Tibial nerve (tissue), 4 donors: Measurements from ENCODE around the gene SCIN. TPM values are rescaled to one million over a fixed set of nuclear protein-coding genes. Genes with fewer than 3 reads are reported as not detected.

Source experiments
- DNase-seq, 2 donors: peaks; one replicate each; pipeline ENCODE4 v3.0.0-alpha.2; 2019; ENCODE audit warnings: low spot score in 2 of 2
- H3K27ac ChIP-seq, 4 donors: fragments of 200-600 bp; sonication (generic) in 3 of 4; one replicate each; pipeline ENCODE4 v1.5.1; 2017 to 2019; ENCODE audit warnings: mild to moderate bottlenecking in 1 of 4
- H3K27me3 ChIP-seq, 2 donors: fragments of 200-600 bp; sonication (generic) in 1 of 2; one replicate each; pipeline versions ENCODE4 v1.5.1 to v1.6.0; 2017 to 2019
- H3K36me3 ChIP-seq, 3 donors: fragments of 200-600 bp; sonication (generic); one replicate each; pipeline ENCODE4 v1.5.1; 2018 to 2019
- H3K4me1 ChIP-seq, 4 donors: fragments of 200-600 bp; sonication (generic) in 3 of 4; one replicate each; pipeline ENCODE4 v1.5.1; 2017 to 2019
- H3K4me3 ChIP-seq, 4 donors: fragments of 200-600 bp; sonication (generic) in 3 of 4; one replicate each; pipeline ENCODE4 v1.5.1; 2017 to 2019; ENCODE audit warnings: mild to moderate bottlenecking in 1 of 4, moderate library complexity in 1 of 4
- H3K9me3 ChIP-seq, 4 donors: fragments of 200-600 bp; sonication (generic) in 3 of 4; one replicate each; pipeline ENCODE4 v1.5.1; 2017 to 2019
- EP300 ChIP-seq, 2 donors: sonication (generic); formaldehyde crosslinking; IDR thresholded peaks; one replicate each; pipeline ENCODE4 v1.6.1; 2017; ENCODE audit warnings: antibody characterized with exemption in 2 of 2, mild to moderate bottlenecking in 1 of 2
- POLR2A ChIP-seq, 2 donors: fragments of 450-650 bp; IDR thresholded peaks; one replicate each; pipeline ENCODE4 v1.6.1; 2017; ENCODE audit warnings: antibody characterized with exemption in 2 of 2, mild to moderate bottlenecking in 2 of 2, moderate library complexity in 2 of 2
- WGBS, 2 donors: methylation state at CpG; one replicate each; pipeline ENCODE4 v1.1.5; 2018; 5-methylcytosine and 5-hydroxymethylcytosine counted together
- total RNA-seq, 4 donors: library from RNA; depleted of rRNA; stranded (reverse); fragments of >200 nt; gene quantifications; one replicate each; pipeline ENCODE4 v1.1.0, GENCODE V29; 2016
- TF ChIP-seq, protein P1 (sequence below), 5 experiments: fragments of 200-600 bp in 3 of 5; fragments of 450-650 bp in 2 of 5; sonication (generic) in 3 of 5; IDR thresholded peaks; one replicate each; pipeline ENCODE4 v1.5.1; 2016 to 2019; ENCODE audit warnings: antibody characterized with exemption in 5 of 5, mild to moderate bottlenecking in 3 of 5, moderate library complexity in 2 of 5

SCIN gene
- total RNA-seq, 4 donors from 2014 or later, result under 0.01 to 7.0 (median 2.2) TPM

DNA sequence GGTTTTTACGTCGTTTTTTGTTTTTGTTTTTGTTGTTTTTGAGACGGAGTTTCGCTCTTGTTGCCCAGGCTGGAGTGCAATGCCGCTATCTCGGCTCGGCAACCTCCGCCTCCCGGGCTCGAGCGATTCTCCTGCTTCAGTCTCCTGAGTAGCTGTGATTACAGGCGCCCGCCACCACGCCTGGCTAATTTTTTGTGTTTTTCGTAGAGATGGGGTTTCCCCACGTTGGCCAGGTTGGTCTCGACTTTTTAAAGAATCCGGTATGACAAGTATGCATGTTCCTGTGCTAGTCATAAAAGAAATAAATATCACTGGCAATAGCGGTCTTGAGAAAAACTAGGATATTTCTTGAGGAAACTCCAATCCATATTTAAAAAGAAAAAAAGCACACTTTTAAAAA lies 114.2 kb downstream of the SCIN start:
- Histone ChIP-seq H3K4me3 (no peak overlapping the region), H3K9me3 (no peaks in the 10 kb centered on the region), H3K4me1 (peaks cover 0 to 22% (median 1%) of the 10 kb centered on the region in 4 donors), H3K27me3 (no peaks in the 10 kb centered on the region), H3K36me3 (no peaks in the 10 kb centered on the region), H3K27ac (no peak overlapping the region)
- no peak for DNase-seq
- TF ChIP-seq POLR2A (IDR thresholded peaks at IDR 0.05) (no peak), EP300 (IDR thresholded peaks at IDR 0.05) (no peak)
- TF ChIP-seq, protein P1, sequence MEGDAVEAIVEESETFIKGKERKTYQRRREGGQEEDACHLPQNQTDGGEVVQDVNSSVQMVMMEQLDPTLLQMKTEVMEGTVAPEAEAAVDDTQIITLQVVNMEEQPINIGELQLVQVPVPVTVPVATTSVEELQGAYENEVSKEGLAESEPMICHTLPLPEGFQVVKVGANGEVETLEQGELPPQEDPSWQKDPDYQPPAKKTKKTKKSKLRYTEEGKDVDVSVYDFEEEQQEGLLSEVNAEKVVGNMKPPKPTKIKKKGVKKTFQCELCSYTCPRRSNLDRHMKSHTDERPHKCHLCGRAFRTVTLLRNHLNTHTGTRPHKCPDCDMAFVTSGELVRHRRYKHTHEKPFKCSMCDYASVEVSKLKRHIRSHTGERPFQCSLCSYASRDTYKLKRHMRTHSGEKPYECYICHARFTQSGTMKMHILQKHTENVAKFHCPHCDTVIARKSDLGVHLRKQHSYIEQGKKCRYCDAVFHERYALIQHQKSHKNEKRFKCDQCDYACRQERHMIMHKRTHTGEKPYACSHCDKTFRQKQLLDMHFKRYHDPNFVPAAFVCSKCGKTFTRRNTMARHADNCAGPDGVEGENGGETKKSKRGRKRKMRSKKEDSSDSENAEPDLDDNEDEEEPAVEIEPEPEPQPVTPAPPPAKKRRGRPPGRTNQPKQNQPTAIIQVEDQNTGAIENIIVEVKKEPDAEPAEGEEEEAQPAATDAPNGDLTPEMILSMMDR (IDR thresholded peaks at IDR 0.05), result no peak
- WGBS, 2 donors, result 91 to 92% methylated on average over 19 of the region's 19 CpGs

DNA sequence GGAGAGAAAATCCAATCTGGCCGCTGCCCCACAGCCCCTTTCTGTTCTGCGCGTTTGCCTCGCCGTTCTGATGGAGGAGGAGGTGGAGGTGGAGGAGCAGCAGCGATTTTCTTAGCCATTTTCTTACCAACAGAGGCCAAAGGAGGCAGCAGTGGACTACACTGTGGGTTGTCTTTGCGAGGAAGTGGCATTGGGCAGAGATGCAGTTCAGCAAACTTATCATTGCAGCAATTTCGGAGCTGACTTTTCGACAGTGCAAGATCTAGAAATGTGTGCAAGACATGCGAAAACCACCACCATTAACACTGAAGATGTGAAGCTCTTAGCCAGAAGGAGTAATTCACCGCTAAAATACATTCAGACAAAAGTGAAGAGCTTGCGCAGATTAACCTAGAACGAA lies 115.0 kb downstream of the SCIN start:
- no peaks in the 10 kb centered on the region for H3K9me3 ChIP-seq
- 74 to 77% methylated on average over 13 of the region's 13 CpGs for WGBS, 2 donors
- H3K36me3 ChIP-seq, result no peaks in the 10 kb centered on the region
- H3K4me1 ChIP-seq, result peaks cover 0 to 29% (median 1%) of the 10 kb centered on the region in 4 donors
- H3K4me3 ChIP-seq, result peak overlapping the region in 1 of 4 donors; percentile 95
- H3K27me3 ChIP-seq, result no peaks in the 10 kb centered on the region
- DNase-seq, result peak in 1 of 2 donors; percentile 38
- no peak for TF ChIP-seq POLR2A (IDR thresholded peaks at IDR 0.05)
- TF ChIP-seq, protein P1 (IDR thresholded peaks at IDR 0.05), result peak in 4 of 5 experiments; percentile 12 to 41 (median 26)
- H3K27ac ChIP-seq, result peak overlapping the region in 3 of 4 donors; percentile 93 to 95 (median 95)

DNA sequence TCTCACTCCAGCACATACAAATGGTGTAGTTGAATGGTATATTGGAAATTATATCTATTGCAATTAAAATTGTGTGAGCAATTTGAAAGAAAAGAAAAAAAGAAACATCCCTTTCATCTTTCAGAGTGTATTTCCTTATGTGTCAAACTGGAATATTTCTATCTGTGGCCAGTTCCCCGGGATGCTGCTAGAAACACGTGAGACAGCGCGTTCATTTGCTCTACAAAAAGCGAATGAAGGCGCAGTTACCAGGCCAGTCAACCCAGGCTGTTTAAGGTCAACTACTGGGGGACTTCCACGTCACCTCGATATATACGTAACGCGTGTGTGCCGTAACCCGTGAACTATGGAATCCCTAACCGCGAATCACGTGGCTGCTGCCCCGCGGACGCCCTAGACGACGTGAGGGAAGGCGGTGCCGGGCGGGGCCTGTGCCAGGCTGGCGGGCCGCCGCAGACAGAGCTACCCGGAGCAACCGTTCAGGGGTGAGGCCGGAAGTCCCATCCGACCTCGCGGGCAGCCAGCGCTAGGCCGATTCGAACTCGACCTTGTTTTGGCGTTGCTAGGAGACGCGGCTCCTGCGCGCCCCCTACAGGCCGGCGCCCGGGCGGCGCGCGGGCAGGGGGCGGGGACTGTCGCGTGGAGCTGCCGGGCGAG lies 115.8 kb downstream of the SCIN start:
- Histone ChIP-seq H3K4me1 (peaks cover 0 to 33% (median 1%) of the 10 kb centered on the region in 4 donors), H3K4me3 (peak overlapping the region; percentile 83 to 99 (median 97)), H3K9me3 (no peaks in the 10 kb centered on the region), H3K27ac (peak overlapping the region; percentile 82 to 95 (median 94)), H3K27me3 (no peaks in the 10 kb centered on the region), H3K36me3 (no peaks in the 10 kb centered on the region)
- DNase-seq, result peak; percentile 76 to 82
- no peak for TF ChIP-seq POLR2A (IDR thresholded peaks at IDR 0.05)
- TF ChIP-seq, protein P1 (IDR thresholded peaks at IDR 0.05), result peak; percentile 97 to 100 (median 98)
- TF ChIP-seq EP300 (IDR thresholded peaks at IDR 0.05), result peak; percentile 51 to 84
- 7 to 18% methylated on average over 18 to 41 of the region's 54 CpGs for WGBS, 2 donors

DNA sequence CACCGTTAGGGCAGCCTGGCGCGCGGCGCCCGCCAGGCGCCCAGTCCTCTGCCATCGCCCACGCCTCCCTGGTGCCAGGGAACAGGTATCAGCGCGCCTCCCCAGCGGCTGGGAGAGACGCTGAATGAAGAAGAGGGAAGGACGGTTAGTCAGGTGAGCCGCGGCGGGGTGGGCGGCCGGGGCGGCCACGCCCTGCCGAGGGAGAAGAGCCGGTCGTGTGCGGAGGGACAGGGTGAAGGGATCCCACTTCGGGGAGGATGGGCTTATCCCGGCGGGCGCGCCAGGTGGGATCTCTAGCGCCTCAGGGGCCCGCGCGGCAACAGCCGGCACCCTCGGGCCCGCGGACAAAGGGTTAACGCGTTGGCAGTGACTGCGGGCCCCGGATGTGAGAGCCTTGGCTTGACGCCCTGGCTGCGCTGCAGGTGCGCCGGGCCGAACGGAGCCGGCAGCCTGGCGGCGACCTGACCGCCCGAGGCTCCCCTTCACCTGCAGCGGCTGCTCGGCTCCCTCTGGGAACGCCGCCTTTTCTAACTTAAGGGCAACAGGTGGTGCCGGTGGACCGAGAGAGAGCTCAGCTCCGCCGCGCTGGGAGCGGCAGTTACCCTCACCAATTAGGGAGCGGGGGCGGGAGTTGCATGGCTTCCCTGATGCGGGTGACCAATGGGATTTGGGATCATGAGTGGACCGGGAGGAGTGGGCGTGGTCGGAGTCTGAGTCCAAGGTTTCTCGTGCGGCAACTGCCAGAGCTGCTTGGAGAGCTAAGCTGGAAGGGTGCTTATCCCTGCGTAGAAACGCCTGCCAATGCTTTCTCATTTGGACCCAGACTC lies 116.6 kb downstream of the SCIN start, which contains the start of gene ARL4A:
Gene ARL4A, plus strand, starts transcription at position 743 of the 827 bp plus-strand sequence. CDS start 622 bp downstream, outside the sequence.
- H3K27ac ChIP-seq, result peak within 1 kb of the TSS; percentile 82 to 95 (median 94)
- 0% methylated on average over 23 to 54 of the region's 73 CpGs for WGBS, 2 donors
- TF ChIP-seq, protein P1 (IDR thresholded peaks at IDR 0.05), result peak in 3 of 5 experiments; percentile 25 to 54 (median 40)
- peak; percentile 73 to 90 for TF ChIP-seq POLR2A (IDR thresholded peaks at IDR 0.05)
- peak in 1 of 2 donors; percentile 98 for TF ChIP-seq EP300 (IDR thresholded peaks at IDR 0.05)

More for the DNA sequence above, 116.6 kb downstream of the SCIN start, which contains the start of gene ARL4A:
- H3K9me3 ChIP-seq, result no peaks in the 10 kb centered on the region
- peak; percentile 99 to 100 for DNase-seq
- H3K4me1 ChIP-seq, result peaks cover 0 to 33% (median 1%) of the 10 kb centered on the region in 4 donors
- peak within 1 kb of the TSS; percentile 83 to 99 (median 97) for H3K4me3 ChIP-seq
- no peaks in the 10 kb centered on the region for H3K36me3 ChIP-seq
- no peaks in the 10 kb centered on the region for H3K27me3 ChIP-seq
